Keratinocyte (primary cell): Measurements from ENCODE around the gene PGLYRP1. TPM values are rescaled to one million over a fixed set of nuclear protein-coding genes. Genes with fewer than 3 reads are reported as not detected.

Experiments
- DNase-seq: peaks from one replicate; pipeline ENCODE4 v3.0.0-alpha.2; 2011; ENCODE audit warnings: low read depth, missing footprints, low spot score
- FAIRE-seq: peaks from 2 replicates; lab custom pipeline; 2011; peaks lifted over from hg19 to GRCh38; lab: Jason Lieb, UNC
- H2AFZ ChIP-seq: 2 replicates; pipeline ENCODE4 v1.6.0; 2012; ENCODE audit warnings: low read length, control low read depth, inconsistent platforms; ENCODE audit not compliant: control insufficient read depth
- H3K27ac ChIP-seq: 2 replicates; pipeline ENCODE4 v1.5.1; 2011; ENCODE audit warnings: low read length; ENCODE audit not compliant: control insufficient read depth, insufficient read depth
- H3K27me3 ChIP-seq: 3 replicates; pipeline ENCODE4 v1.6.0; 2011; ENCODE audit warnings: low read length; ENCODE audit not compliant: control insufficient read depth, insufficient read depth; ENCODE audit errors: extremely low read depth
- H3K36me3 ChIP-seq, 2 experiments: 2 replicates in 1 of 2; 3 replicates in 1 of 2; pipeline ENCODE4 v1.5.1; 2011; ENCODE audit warnings: low read length in 2 of 2, mild to moderate bottlenecking in 1 of 2; ENCODE audit not compliant: control insufficient read depth in 2 of 2, insufficient read depth in 2 of 2; ENCODE audit errors: extremely low read depth in 1 of 2
- H3K4me1 ChIP-seq: 3 replicates; pipeline ENCODE4 v1.5.1; 2011; ENCODE audit warnings: low read length; ENCODE audit not compliant: control insufficient read depth, insufficient read depth; ENCODE audit errors: extremely low read depth
- H3K4me2 ChIP-seq: 3 replicates; pipeline ENCODE4 v1.6.0; 2011; ENCODE audit warnings: low read depth, low read length; ENCODE audit not compliant: control insufficient read depth, insufficient read depth; ENCODE audit errors: extremely low read depth
- H3K4me3 ChIP-seq, 3 experiments: fragments of 200-600 bp in 1 of 3; sonication (generic) in 1 of 3; 2 replicates in 2 of 3; 3 replicates in 1 of 3; pipeline ENCODE4 v1.5.1; 2011 to 2016; ENCODE audit warnings: low read length in 3 of 3, mild to moderate bottlenecking in 3 of 3, control low read depth in 2 of 3, inconsistent platforms in 1 of 3, low read depth in 1 of 3, mixed read lengths in 1 of 3, mixed run types in 1 of 3, moderate library complexity in 1 of 3; ENCODE audit not compliant: control insufficient read depth in 2 of 3, insufficient read depth in 2 of 3; ENCODE audit errors: extremely low read depth in 1 of 3
- H3K79me2 ChIP-seq: 2 replicates; pipeline ENCODE4 v1.6.0; 2012; ENCODE audit warnings: low read length; ENCODE audit not compliant: control insufficient read depth, insufficient read depth
- H3K9ac ChIP-seq: 3 replicates; pipeline ENCODE4 v1.6.0; 2011; ENCODE audit warnings: low read length; ENCODE audit not compliant: control insufficient read depth, insufficient read depth; ENCODE audit errors: extremely low read depth
- H3K9me1 ChIP-seq: 3 replicates; pipeline ENCODE4 v1.6.0; 2011; ENCODE audit warnings: low read length; ENCODE audit not compliant: control insufficient read depth, insufficient read depth; ENCODE audit errors: extremely low read depth
- H3K9me3 ChIP-seq: 2 replicates; pipeline ENCODE4 v1.5.1; 2012; ENCODE audit warnings: low read depth, low read length; ENCODE audit not compliant: control insufficient read depth
- H4K20me1 ChIP-seq: 3 replicates; pipeline ENCODE4 v1.6.0; 2011; ENCODE audit warnings: low read length; ENCODE audit not compliant: control insufficient read depth, insufficient read depth; ENCODE audit errors: extremely low read depth
- CTCF ChIP-seq, 3 experiments: IDR thresholded peaks in 1 of 3; conservative IDR thresholded peaks in 1 of 3; optimal IDR thresholded peaks in 1 of 3; 2 replicates in 2 of 3; 3 replicates in 1 of 3; pipeline versions ENCODE3 to v1.5.1; 2011; ENCODE audit warnings: low read length in 3 of 3, mild to moderate bottlenecking in 3 of 3, moderate library complexity in 2 of 3, control low read depth in 1 of 3, inconsistent platforms in 1 of 3; ENCODE audit not compliant: insufficient read depth in 2 of 3; ENCODE audit errors: extremely low read depth in 1 of 3
- EZH2 ChIP-seq: IDR thresholded peaks from one replicate; pipeline ENCODE4 v1.6.1; 2012; ENCODE audit warnings: inconsistent platforms, mild to moderate bottlenecking, low read length, moderate library complexity
- dilution Hi-C: fragments of 300-500 bp; cut with MboI; formaldehyde crosslinking; loops from one replicate; pipeline ENCODE4 v1.7.0; 2020; ENCODE audit warnings: low sequenced_read_pairs; ENCODE audit not compliant: extremely low pct_ligation_motif_present
- polyA plus RNA-seq, 5 experiments: library from polyadenylated mRNA; depleted of rRNA in 3 of 5; stranded (reverse) in 3 of 5; stranded (forward) in 1 of 5; unstranded in 1 of 5; fragments of >200 nt; gene quantifications; 1 replicate in 1 of 5; 2 replicates in 3 of 5; 3 replicates in 1 of 5; pipeline versions ENCODE4 v1.2.1 to v1.2.3, GENCODE V29; 2011 to 2012; ENCODE audit warnings: missing spikeins in 2 of 5, low read depth in 1 of 5, low replicate concordance in 1 of 5

Gene PGLYRP1
- polyA plus RNA-seq, 1 donor (not counting 4 experiments of a cell fraction or from before 2014, with no cell fraction given), result not detected

GRCh38 chr19:45999653-46000121 lies 23.2 kb downstream of the PGLYRP1 start:
- Histone ChIP-seq H3K36me3 (peaks cover 5 to 7% of the 10 kb centered on the region in 2 experiments), H3K27me3 (no peaks in the 10 kb centered on the region), H3K79me2 (peaks cover 2% of the 10 kb centered on the region), H3K4me3 (no peak overlapping the region), H3K27ac (no peak overlapping the region), H3K9me1 (peaks cover 2% of the 10 kb centered on the region), H4K20me1 (no peaks in the 10 kb centered on the region), H3K4me2 (no peak overlapping the region), H3K4me1 (peaks cover 13% of the 10 kb centered on the region), H3K9me3 (no peaks in the 10 kb centered on the region), H3K9ac (no peak overlapping the region), H2AFZ (no peak overlapping the region)
- TF ChIP-seq EZH2, result no peak
- TF ChIP-seq CTCF (optimal IDR thresholded peaks at IDR 0.05 in 1 of 3, IDR thresholded peaks at IDR 0.05 in 1 of 3, conservative IDR thresholded peaks at IDR 0.05 in 1 of 3; ENCODE audit: extremely low read depth in 1 of 3, insufficient read depth in 2 of 3, low read length in 3 of 3), result no peak
- dilution Hi-C loops, result no loop called here
- no peak for FAIRE-seq
- no peak for DNase-seq

- no peak for TF ChIP-seq CTCF (optimal IDR thresholded peaks at IDR 0.05 in 1 of 3, IDR thresholded peaks at IDR 0.05 in 1 of 3, conservative IDR thresholded peaks at IDR 0.05 in 1 of 3; ENCODE audit: extremely low read depth in 1 of 3, insufficient read depth in 2 of 3, low read length in 3 of 3)
- TF ChIP-seq EZH2, result no peak
- dilution Hi-C loops, result no loop called here
- H3K9me3 ChIP-seq, result no peaks in the 10 kb centered on the region
- H3K4me1 ChIP-seq, result peaks cover 13% of the 10 kb centered on the region
- peaks cover 5 to 7% of the 10 kb centered on the region in 2 experiments for H3K36me3 ChIP-seq
- H3K4me2 ChIP-seq, result no peak overlapping the region
- H3K9me1 ChIP-seq, result peaks cover 2% of the 10 kb centered on the region
- no peaks in the 10 kb centered on the region for H4K20me1 ChIP-seq
- no peak overlapping the region for H2AFZ ChIP-seq
- H3K4me3 ChIP-seq, result no peak overlapping the region
- H3K9ac ChIP-seq, result no peak overlapping the region
- H3K27me3 ChIP-seq, result no peaks in the 10 kb centered on the region
- FAIRE-seq (no peak), DNase-seq (no peak)
- no peak overlapping the region for H3K27ac ChIP-seq
- H3K79me2 ChIP-seq, result peaks cover 2% of the 10 kb centered on the region
Measured at GRCh38 chr19:45998834-45999233, 24.0 kb downstream of the PGLYRP1 start.
